H9 (cell line): ENCODE measurements around the gene CACHD1. TPM values are rescaled to one million over a fixed set of nuclear protein-coding genes. Genes with fewer than 3 reads are reported as not detected.

Source experiments
- DNase-seq: peaks from one replicate; pipeline ENCODE4 v3.0.0-alpha.2; 2017
- H2AFZ ChIP-seq: one replicate; pipeline ENCODE4 v1.6.1; 2013; ENCODE audit warnings: mild to moderate bottlenecking, low read length, control low read depth, moderate library complexity
- H2AK5ac ChIP-seq: 2 replicates; pipeline ENCODE4 v1.6.1; 2013; ENCODE audit warnings: low read length, control low read depth, mixed read lengths; ENCODE audit not compliant: insufficient read length
- H2BK120ac ChIP-seq: one replicate; pipeline ENCODE4 v1.6.1; 2013; ENCODE audit warnings: low read depth, mild to moderate bottlenecking, low read length, control low read depth, inconsistent platforms; ENCODE audit not compliant: poor library complexity, severe bottlenecking
- H2BK12ac ChIP-seq: 2 replicates; pipeline ENCODE4 v1.6.1; 2013; ENCODE audit warnings: low read length, control low read depth, mixed read lengths, low read depth; ENCODE audit not compliant: insufficient read length
- H2BK15ac ChIP-seq: 2 replicates; pipeline ENCODE4 v1.6.1; 2013; ENCODE audit warnings: low read depth, low read length, control low read depth
- H2BK20ac ChIP-seq: one replicate; pipeline ENCODE4 v1.6.1; 2013; ENCODE audit warnings: low read depth, mild to moderate bottlenecking, low read length, control low read depth, inconsistent platforms; ENCODE audit not compliant: poor library complexity, severe bottlenecking
- H2BK5ac ChIP-seq: 2 replicates; pipeline ENCODE4 v1.6.1; 2013; ENCODE audit warnings: low read length, control low read depth, mixed read lengths; ENCODE audit not compliant: insufficient read length
- H3K14ac ChIP-seq: 2 replicates; pipeline ENCODE4 v1.6.1; 2013; ENCODE audit warnings: low read length, control low read depth; ENCODE audit not compliant: insufficient read depth
- H3K18ac ChIP-seq: 2 replicates; pipeline ENCODE4 v1.6.1; 2013; ENCODE audit warnings: low read depth, mild to moderate bottlenecking, mixed read lengths, low read length, control low read depth; ENCODE audit not compliant: insufficient read length
- H3K23ac ChIP-seq: 2 replicates; pipeline ENCODE4 v1.6.1; 2013; ENCODE audit warnings: low read length, control low read depth, mixed read lengths, low read depth; ENCODE audit not compliant: insufficient read length
- H3K23me2 ChIP-seq: 2 replicates; pipeline ENCODE4 v1.6.1; 2013; ENCODE audit warnings: low read depth, mild to moderate bottlenecking, mixed read lengths, low read length, control low read depth; ENCODE audit not compliant: insufficient read length, poor library complexity, severe bottlenecking
- H3K27ac ChIP-seq: 2 replicates; pipeline ENCODE4 v1.5.1; 2013; ENCODE audit warnings: low read length, control low read depth, mixed read lengths, low read depth; ENCODE audit not compliant: insufficient read length
- H3K27me3 ChIP-seq: 2 replicates; pipeline ENCODE4 v1.6.1; 2013; ENCODE audit warnings: low read length, control low read depth, inconsistent platforms; ENCODE audit not compliant: insufficient read depth
- H3K4ac ChIP-seq: 2 replicates; pipeline ENCODE4 v1.6.1; 2013; ENCODE audit warnings: low read depth, mild to moderate bottlenecking, control low read depth, inconsistent platforms, low read length, moderate library complexity
- H3K4me1 ChIP-seq: 2 replicates; pipeline ENCODE4 v1.6.1; 2013; ENCODE audit warnings: low read length, control low read depth, inconsistent platforms; ENCODE audit not compliant: insufficient read depth
- H3K4me2 ChIP-seq: 2 replicates; pipeline ENCODE4 v1.6.1; 2013; ENCODE audit warnings: low read length, control low read depth, mixed read lengths; ENCODE audit not compliant: insufficient read length, insufficient read depth
- H3K56ac ChIP-seq: 2 replicates; pipeline ENCODE4 v1.6.1; 2013; ENCODE audit warnings: low read depth, mild to moderate bottlenecking, mixed read lengths, low read length, control low read depth; ENCODE audit not compliant: insufficient read length
- H3K79me1 ChIP-seq: 2 replicates; pipeline ENCODE4 v1.6.1; 2013; ENCODE audit warnings: low read depth, mild to moderate bottlenecking, moderate library complexity, low read length, control low read depth, inconsistent platforms; ENCODE audit not compliant: insufficient read depth, poor library complexity, severe bottlenecking
- H3K79me2 ChIP-seq: 2 replicates; pipeline ENCODE4 v1.6.1; 2013; ENCODE audit warnings: low read length, control low read depth, inconsistent platforms; ENCODE audit not compliant: insufficient read depth
- H3K9ac ChIP-seq: 2 replicates; pipeline ENCODE4 v1.6.1; 2013; ENCODE audit warnings: low read length, control low read depth, mixed read lengths; ENCODE audit not compliant: insufficient read length; ENCODE audit errors: extremely low read depth
- H3K9me3 ChIP-seq: one replicate; pipeline ENCODE4 v1.6.1; 2013; ENCODE audit warnings: low read depth, low read length, inconsistent platforms; ENCODE audit not compliant: control insufficient read depth
- H3T11ph ChIP-seq: one replicate; pipeline ENCODE4 v1.6.1; 2013; ENCODE audit warnings: mild to moderate bottlenecking, low read length, control low read depth, inconsistent platforms
- H4K20me1 ChIP-seq: one replicate; pipeline ENCODE4 v1.6.1; 2013; ENCODE audit not compliant: control insufficient read depth, insufficient read length, insufficient read depth
- H4K5ac ChIP-seq: 2 replicates; pipeline ENCODE4 v1.6.1; 2013; ENCODE audit warnings: low read depth, mild to moderate bottlenecking, mixed read lengths, low read length, control low read depth; ENCODE audit not compliant: insufficient read length
- H4K8ac ChIP-seq: replicated peaks from 2 replicates; pipeline ENCODE4 v1.6.1; 2013; ENCODE audit warnings: low read length, control low read depth, mixed read lengths, low read depth; ENCODE audit not compliant: insufficient read length
- H4K91ac ChIP-seq: 2 replicates; pipeline ENCODE4 v1.6.1; 2013; ENCODE audit warnings: low read depth, mild to moderate bottlenecking, moderate library complexity, mixed read lengths, low read length, control low read depth; ENCODE audit not compliant: insufficient read length
- H3K27ac Mint-ChIP-seq, 3 experiments: 2 replicates in 2 of 3; 3 replicates in 1 of 3; pipeline ENCODE4 v1.8.0; 2020 to 2021; ENCODE audit warnings: mixed read lengths in 3 of 3, mild to moderate bottlenecking in 1 of 3, moderate library complexity in 1 of 3
- H3K27me3 Mint-ChIP-seq: 2 replicates; pipeline ENCODE4 v1.8.0; 2021; ENCODE audit warnings: low read depth, mild to moderate bottlenecking, moderate library complexity, mixed read lengths
- H3K36me3 Mint-ChIP-seq, 3 experiments: 2 replicates in 2 of 3; 3 replicates in 1 of 3; pipeline ENCODE4 v1.8.0; 2020 to 2021; ENCODE audit warnings: low read depth in 3 of 3, mixed read lengths in 3 of 3; ENCODE audit not compliant: insufficient read depth in 1 of 3
- H3K4me1 Mint-ChIP-seq, 2 experiments: 2 replicates each; pipeline ENCODE4 v1.8.0; 2020; ENCODE audit warnings: mixed read lengths in 2 of 2
- H3K4me3 Mint-ChIP-seq, 2 experiments: 2 replicates in 1 of 2; 3 replicates in 1 of 2; pipeline ENCODE4 v1.8.0; 2020 to 2021; ENCODE audit warnings: mild to moderate bottlenecking in 2 of 2, mixed read lengths in 2 of 2, moderate library complexity in 1 of 2
- H3K9me3 Mint-ChIP-seq, 2 experiments: 2 replicates in 1 of 2; 3 replicates in 1 of 2; pipeline ENCODE4 v1.8.0; 2020; ENCODE audit warnings: mild to moderate bottlenecking in 2 of 2, mixed read lengths in 2 of 2, moderate library complexity in 1 of 2
- CTCF ChIP-seq: fragments of 200-600 bp; sonication (generic); conservative IDR thresholded peaks from 3 replicates; pipeline ENCODE4 v1.8.0; 2021; ENCODE audit warnings: antibody characterized with exemption, mild to moderate bottlenecking
- WGBS: extraction: QIAGEN DNeasy Blood & Tissue Kit; methylation state at CpG from one replicate; pipeline ENCODE4 v1.1.7; 2013; ENCODE audit warnings: missing lambda C conversion rate, low lambda C conversion rate, mixed read lengths; ENCODE audit not compliant: insufficient read length; ENCODE audit errors: extremely low coverage; 5-methylcytosine and 5-hydroxymethylcytosine counted together
- total RNA-seq: library from RNA; stranded (reverse); gene quantifications from 2 replicates; pipeline ENCODE4 v1.2.1, GENCODE V29; 2021

The CACHD1 gene
- total RNA-seq, 1 experiment from 2014 or later: 94.2 TPM

- no peak overlapping the region for H3K27ac ChIP-seq
These were observed 1.5 kb downstream of the CACHD1 start for GRCh38 chr1:64471218-64472039.

More at GRCh38 chr1:64471218-64472039, 1.5 kb downstream of the CACHD1 start:
- no peak overlapping the region for H2BK120ac ChIP-seq
- H3K4me2 ChIP-seq: peak overlapping the region; percentile 88
- H2BK20ac ChIP-seq: no peak overlapping the region
- no peak overlapping the region for H3K18ac ChIP-seq
- peak overlapping the region; percentile 97 to 99 for H3K4me3 Mint-ChIP-seq
- peak overlapping the region; percentile 70 for H3K14ac ChIP-seq
- peaks cover 2% of the 10 kb centered on the region for H3K79me1 ChIP-seq
- H4K8ac ChIP-seq: no peak overlapping the region
- H2AK5ac ChIP-seq: no peak overlapping the region
- TF ChIP-seq CTCF: no peak
- H3K4me1 ChIP-seq: peaks cover 17% of the 10 kb centered on the region
- H3K23me2 ChIP-seq: peaks cover 25% of the 10 kb centered on the region
- H3K79me2 ChIP-seq: peaks cover 21% of the 10 kb centered on the region
- no peak overlapping the region for H3K4ac ChIP-seq
- H3K27me3 ChIP-seq: peaks cover 5% of the 10 kb centered on the region; the same call in 1 of the 2 replicates
- peak overlapping the region; percentile 96 to 98 (median 96) for H3K27ac Mint-ChIP-seq
- H3T11ph ChIP-seq: no peak overlapping the region
- H3K9ac ChIP-seq: peak overlapping the region; percentile 82
- no peaks in the 10 kb centered on the region for H3K9me3 ChIP-seq
- no peak overlapping the region for H3K23ac ChIP-seq
- H4K91ac ChIP-seq: no peak overlapping the region
- H2BK12ac ChIP-seq: peak overlapping the region; percentile 27
- H2AFZ ChIP-seq: no peak overlapping the region
- no peak overlapping the region for H4K5ac ChIP-seq
- H4K20me1 ChIP-seq: no peaks in the 10 kb centered on the region
- H3K56ac ChIP-seq: peak overlapping the region; percentile 32
- WGBS: no CpG with 5 or more reads among the region's 40 CpGs
- no peak overlapping the region for H2BK15ac ChIP-seq
- peaks cover 29% of the 10 kb centered on the region for H3K27me3 Mint-ChIP-seq
- peaks cover 4 to 18% (median 14%) of the 10 kb centered on the region in 3 experiments for H3K36me3 Mint-ChIP-seq
- peaks cover 3 to 5% of the 10 kb centered on the region in 2 experiments; a peak in 3 of 5 replicates for H3K9me3 Mint-ChIP-seq
- no peak overlapping the region for H2BK5ac ChIP-seq
- peaks cover 42 to 44% of the 10 kb centered on the region in 2 experiments for H3K4me1 Mint-ChIP-seq
- DNase-seq: peak; percentile 55
